GM13977 (cell line): ENCODE results near the gene NUFIP1.

ENCODE experiments used
- DNase-seq: peaks from one replicate; pipeline ENCODE4 v3.0.0; 2012; ENCODE audit warnings: low spot score
- in situ Hi-C: fragments of 300-500 bp; cut with MboI; formaldehyde crosslinking; loops from one replicate; pipeline ENCODE4 v1.12.0; 2022; ENCODE audit warnings: low sequenced_read_pairs, low pct_unique_long_range_greater_than_20kb, mixed read lengths, inconsistent platforms; ENCODE audit not compliant: unreplicated experiment
- TF ChIP-seq, protein P1 (sequence below): IDR thresholded peaks from 2 replicates; pipeline ENCODE4 v1.5.1; 2012; ENCODE audit warnings: mild to moderate bottlenecking, control low read depth; ENCODE audit not compliant: insufficient read depth; ENCODE audit errors: extremely low read depth, missing control alignments

NUFIP1 gene

DNA sequence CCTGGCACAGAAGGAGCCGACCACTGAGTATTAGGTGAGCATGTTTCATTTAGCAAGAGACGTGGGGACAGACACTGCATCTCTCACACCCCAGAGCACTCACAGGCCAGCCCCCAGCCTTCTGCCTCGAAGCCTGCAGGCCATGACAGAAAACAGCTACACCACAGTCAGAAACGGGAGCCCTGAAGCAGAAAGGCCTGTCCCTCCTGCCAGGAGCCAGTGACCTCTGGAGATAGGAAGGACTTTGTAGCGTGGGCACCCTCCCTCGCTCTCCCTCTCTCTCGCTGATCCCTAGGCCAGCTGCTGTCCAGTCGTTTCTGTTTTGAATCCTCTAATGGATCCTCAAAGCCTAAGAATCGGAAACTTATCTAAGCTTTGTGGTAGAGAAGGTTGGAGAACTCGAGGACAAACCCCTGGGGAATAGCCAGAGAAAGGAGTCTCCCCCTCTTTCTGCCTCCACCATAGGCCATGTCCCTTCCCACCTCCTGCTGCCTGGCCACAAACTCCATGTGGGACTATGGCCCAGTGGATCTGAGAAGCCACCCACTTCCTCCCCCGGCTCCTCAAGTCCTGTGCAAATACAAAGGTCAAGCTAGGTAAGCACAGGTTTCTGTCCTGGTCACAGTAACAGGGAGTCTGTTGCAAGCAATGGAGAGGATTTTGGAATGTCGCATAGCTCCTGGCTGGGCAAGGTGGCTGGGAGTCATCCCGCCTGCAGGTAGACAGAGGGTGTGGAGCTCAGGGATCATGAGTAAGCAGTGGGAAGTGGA lies 95.1 kb downstream of the NUFIP1 start:
- TF ChIP-seq, protein P1, sequence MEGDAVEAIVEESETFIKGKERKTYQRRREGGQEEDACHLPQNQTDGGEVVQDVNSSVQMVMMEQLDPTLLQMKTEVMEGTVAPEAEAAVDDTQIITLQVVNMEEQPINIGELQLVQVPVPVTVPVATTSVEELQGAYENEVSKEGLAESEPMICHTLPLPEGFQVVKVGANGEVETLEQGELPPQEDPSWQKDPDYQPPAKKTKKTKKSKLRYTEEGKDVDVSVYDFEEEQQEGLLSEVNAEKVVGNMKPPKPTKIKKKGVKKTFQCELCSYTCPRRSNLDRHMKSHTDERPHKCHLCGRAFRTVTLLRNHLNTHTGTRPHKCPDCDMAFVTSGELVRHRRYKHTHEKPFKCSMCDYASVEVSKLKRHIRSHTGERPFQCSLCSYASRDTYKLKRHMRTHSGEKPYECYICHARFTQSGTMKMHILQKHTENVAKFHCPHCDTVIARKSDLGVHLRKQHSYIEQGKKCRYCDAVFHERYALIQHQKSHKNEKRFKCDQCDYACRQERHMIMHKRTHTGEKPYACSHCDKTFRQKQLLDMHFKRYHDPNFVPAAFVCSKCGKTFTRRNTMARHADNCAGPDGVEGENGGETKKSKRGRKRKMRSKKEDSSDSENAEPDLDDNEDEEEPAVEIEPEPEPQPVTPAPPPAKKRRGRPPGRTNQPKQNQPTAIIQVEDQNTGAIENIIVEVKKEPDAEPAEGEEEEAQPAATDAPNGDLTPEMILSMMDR = no peak
- DNase-seq = no peak
- in situ Hi-C loops = no loop called here
